Nephron (organoid): Measurements from ENCODE around the gene DERA.

Source experiments
- H3K27ac Mint-ChIP-seq, 3 experiments: 2 replicates each; pipeline ENCODE4 v1.8.0; 2020; ENCODE audit warnings: mixed read lengths in 3 of 3, mild to moderate bottlenecking in 2 of 3, moderate library complexity in 1 of 3
- H3K27me3 Mint-ChIP-seq: 2 replicates; pipeline ENCODE4 v1.8.0; 2021; ENCODE audit warnings: low read depth, mild to moderate bottlenecking, moderate library complexity, mixed read lengths
- H3K36me3 Mint-ChIP-seq: 2 replicates; pipeline ENCODE4 v1.8.0; 2020; ENCODE audit warnings: low read depth, mixed read lengths
- H3K4me1 Mint-ChIP-seq: 2 replicates; pipeline ENCODE4 v1.8.0; 2020; ENCODE audit warnings: mixed read lengths
- H3K4me3 Mint-ChIP-seq, 3 experiments: 2 replicates each; pipeline ENCODE4 v1.8.0; 2020; ENCODE audit warnings: mild to moderate bottlenecking in 3 of 3, mixed read lengths in 3 of 3, moderate library complexity in 2 of 3
- H3K9me3 Mint-ChIP-seq: 2 replicates; pipeline ENCODE4 v1.8.0; 2020; ENCODE audit warnings: mixed read lengths
- CTCF ChIP-seq, 3 experiments: fragments of 200-600 bp; sonication (generic); IDR thresholded peaks; one replicate each; pipeline ENCODE4 v1.5.0; 2021; ENCODE audit warnings: antibody characterized with exemption in 3 of 3; ENCODE audit not compliant: unreplicated experiment in 3 of 3

The DERA gene

GRCh38 chr12:16016748-16017147 is 105.6 kb downstream of the DERA start:
- Mint-ChIP-seq H3K36me3 (peaks cover 87% of the 10 kb centered on the region), H3K27me3 (no peaks in the 10 kb centered on the region), H3K27ac (no peak overlapping the region), H3K4me1 (peaks cover 8% of the 10 kb centered on the region), H3K9me3 (peaks cover 57% of the 10 kb centered on the region), H3K4me3 (no peak overlapping the region)
- TF ChIP-seq CTCF (IDR thresholded peaks at IDR 0.05; ENCODE audit: unreplicated experiment in 3 of 3): no peak

GRCh38 chr12:16018306-16018705 is 107.2 kb downstream of the DERA start:
- no peak for TF ChIP-seq CTCF (IDR thresholded peaks at IDR 0.05; ENCODE audit: unreplicated experiment in 3 of 3)
- Mint-ChIP-seq H3K4me1 (no peaks in the 10 kb centered on the region), H3K9me3 (peaks cover 66% of the 10 kb centered on the region), H3K27me3 (no peaks in the 10 kb centered on the region), H3K4me3 (no peak overlapping the region), H3K36me3 (peaks cover 88% of the 10 kb centered on the region), H3K27ac (no peak overlapping the region)

- no peak for TF ChIP-seq CTCF (IDR thresholded peaks at IDR 0.05; ENCODE audit: unreplicated experiment in 3 of 3)
- peaks cover 87% of the 10 kb centered on the region for H3K36me3 Mint-ChIP-seq
- H3K9me3 Mint-ChIP-seq: peaks cover 64% of the 10 kb centered on the region
- no peak overlapping the region for H3K27ac Mint-ChIP-seq
- H3K27me3 Mint-ChIP-seq: no peaks in the 10 kb centered on the region
- no peak overlapping the region for H3K4me3 Mint-ChIP-seq
- no peaks in the 10 kb centered on the region for H3K4me1 Mint-ChIP-seq
Observed at GRCh38 chr12:16019136-16019535, 108.0 kb downstream of the DERA start.

- H3K27me3 Mint-ChIP-seq: no peaks in the 10 kb centered on the region
- peaks cover 63% of the 10 kb centered on the region for H3K9me3 Mint-ChIP-seq
- peaks cover 84% of the 10 kb centered on the region for H3K36me3 Mint-ChIP-seq
- no peak overlapping the region for H3K4me3 Mint-ChIP-seq
- no peak for TF ChIP-seq CTCF (IDR thresholded peaks at IDR 0.05; ENCODE audit: unreplicated experiment in 3 of 3)
- H3K4me1 Mint-ChIP-seq: no peaks in the 10 kb centered on the region
- H3K27ac Mint-ChIP-seq: no peak overlapping the region
Observed at GRCh38 chr12:16020031-16020430, 108.9 kb downstream of the DERA start.

- Mint-ChIP-seq H3K27ac (no peak overlapping the region), H3K4me1 (no peaks in the 10 kb centered on the region), H3K36me3 (peaks cover 81% of the 10 kb centered on the region), H3K4me3 (no peak overlapping the region), H3K27me3 (no peaks in the 10 kb centered on the region), H3K9me3 (peaks cover 57% of the 10 kb centered on the region)
- no peak for TF ChIP-seq CTCF (IDR thresholded peaks at IDR 0.05; ENCODE audit: unreplicated experiment in 3 of 3)
Observed at GRCh38 chr12:16021026-16021425, 109.9 kb downstream of the DERA start.

GRCh38 chr12:16021676-16022075 is 110.5 kb downstream of the DERA start:
- Mint-ChIP-seq H3K27ac (no peak overlapping the region), H3K36me3 (peaks cover 85% of the 10 kb centered on the region), H3K4me1 (peaks cover 1% of the 10 kb centered on the region), H3K27me3 (no peaks in the 10 kb centered on the region), H3K4me3 (no peak overlapping the region), H3K9me3 (peaks cover 58% of the 10 kb centered on the region)
- TF ChIP-seq CTCF (IDR thresholded peaks at IDR 0.05; ENCODE audit: unreplicated experiment in 3 of 3): no peak
